ENCODE data around the gene DND1.
"Not testable (repeated sequence)": the region's sequence is repeated elsewhere in the genome, so short reads cannot be mapped to it uniquely, and the experiment has no call there.

DND1 gene

GRCh38 chr5:140631036-140631417, 42.3 kb downstream of the DND1 start:
- no peak for DNase-seq (ENCODE audit: low read depth in 2 of 2)

GRCh38 chr5:140630292-140631035, 42.9 kb downstream of the DND1 start:
- no peak for DNase-seq (ENCODE audit: low read depth in 2 of 2)

GRCh38 chr5:140628711-140629110, 44.7 kb downstream of the DND1 start:
- no peak for DNase-seq (ENCODE audit: low read depth in 2 of 2)

- DNase-seq (ENCODE audit: low read depth in 2 of 2): no peak
Observed at GRCh38 chr5:140627972-140628371, 45.4 kb downstream of the DND1 start.

GRCh38 chr5:140624886-140625285, 48.5 kb downstream of the DND1 start:
- DNase-seq (ENCODE audit: low read depth in 2 of 2): not testable (repeated sequence)

- DNase-seq (ENCODE audit: low read depth in 2 of 2): not testable (repeated sequence)
Observed at GRCh38 chr5:140623061-140623460, 50.3 kb downstream of the DND1 start.

- no peak for DNase-seq (ENCODE audit: low read depth in 2 of 2)
Observed at GRCh38 chr5:140622301-140622700, 51.1 kb downstream of the DND1 start.

All from stimulated activated CD4-positive, alpha-beta T cell treated with anti-CD3 and anti-CD28 coated beads, Interleukin-4, amount 100 ng/mL, for 48 hours (primary cell).